Stimulated activated CD8-positive, alpha-beta memory T cell treated with anti-CD3 and anti-CD28 coated beads, Interleukin-15, amount 100 ng/mL, for 4 hours (primary cell): ENCODE measurements around the gene OR2AP1.
"Not testable (repeated sequence)": the region's sequence is repeated elsewhere in the genome, so short reads cannot be mapped to it uniquely, and the experiment has no call there.

ENCODE experiments used
- DNase-seq, 2 donors: peaks; one replicate each; pipeline ENCODE4 v3.0.0-alpha.2; 2020; ENCODE audit warnings: low read depth in 2 of 2

The OR2AP1 gene

DNA sequence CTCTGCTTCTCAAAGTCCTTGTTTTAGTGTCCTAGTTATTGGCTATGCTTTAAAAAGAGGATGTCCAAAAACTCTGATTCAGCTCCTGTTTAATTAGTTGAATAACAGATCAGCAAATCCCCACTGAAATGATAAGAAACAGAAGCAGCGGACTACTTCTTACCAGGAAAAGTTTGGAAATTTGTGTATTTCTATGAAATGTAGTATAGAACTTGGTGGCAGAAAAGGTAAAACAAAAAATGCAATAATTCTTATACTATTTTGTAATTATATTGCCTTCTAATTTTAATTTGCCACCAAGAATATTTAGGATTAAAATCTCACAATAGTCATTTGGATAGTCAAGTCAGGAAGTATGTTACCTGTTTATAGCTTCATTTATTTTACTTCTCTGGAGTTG lies at the start of gene OR2AP1:
Gene OR2AP1, plus strand, starts transcription at position 301 of the 400 bp plus-strand sequence. CDS start 1,947 bp downstream, outside the sequence.
- no peak for DNase-seq

DNA sequence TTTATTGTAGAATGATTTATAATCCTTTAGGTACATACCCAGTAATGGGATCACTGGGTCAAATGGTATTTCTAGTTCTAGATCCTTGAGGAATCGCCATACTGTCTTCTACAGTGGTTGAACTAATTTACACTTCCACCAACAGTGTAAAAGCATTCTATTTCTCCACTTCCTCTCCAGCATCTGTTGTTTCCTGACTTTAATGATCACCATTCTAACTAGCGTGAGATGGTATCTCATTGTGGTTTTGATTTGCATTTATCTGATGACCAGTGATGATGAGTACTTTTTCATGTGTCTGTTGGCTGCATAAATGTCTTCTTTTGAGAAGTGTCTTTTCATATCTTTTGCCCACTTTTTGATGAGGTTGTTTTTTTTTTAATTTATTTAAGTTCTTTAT lies 24.0 kb upstream of the OR2AP1 start:
- not testable (repeated sequence) for DNase-seq

DNA sequence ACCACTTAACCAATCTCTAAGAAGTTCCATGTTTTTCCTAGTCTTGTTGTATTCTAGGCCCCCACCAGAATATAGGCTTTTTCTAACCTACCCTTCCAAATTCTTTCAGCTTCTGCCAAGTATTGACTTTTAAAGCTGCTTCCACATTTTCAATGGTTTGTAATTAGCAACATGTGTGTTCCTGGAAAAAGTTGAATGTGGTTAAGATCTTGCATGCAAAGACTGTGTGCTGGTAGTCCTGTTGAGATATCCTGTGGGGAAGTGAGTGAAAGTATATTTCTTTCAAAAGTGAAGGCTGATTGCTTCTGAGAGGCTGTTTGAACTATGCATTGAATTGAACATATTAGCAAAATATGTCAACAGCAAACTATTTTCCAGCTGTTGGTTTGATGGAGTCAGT lies 23.5 kb upstream of the OR2AP1 start:
- DNase-seq = no peak

DNA sequence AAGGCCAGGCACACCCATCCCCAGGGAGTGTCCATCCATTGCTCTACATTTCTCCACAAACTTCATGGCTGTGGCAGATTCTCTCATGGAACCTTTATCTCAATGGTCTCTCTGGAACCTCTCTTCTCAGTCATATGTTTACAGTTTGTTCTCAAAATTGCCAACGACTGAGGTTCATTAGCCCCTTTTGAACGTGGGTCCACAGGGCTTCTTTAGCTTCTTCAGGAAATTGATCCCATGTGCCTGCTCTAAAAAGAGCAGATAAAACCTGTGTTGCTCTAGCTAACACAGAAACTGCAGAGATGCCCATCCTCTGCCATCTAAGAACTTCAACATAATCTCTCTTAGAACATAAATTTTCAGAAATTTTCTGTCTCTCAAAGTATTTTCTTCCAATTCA lies 23.0 kb upstream of the OR2AP1 start, which contains the start of gene OR6C4:
Gene OR6C4, plus strand, starts transcription at position 301 of the 400 bp plus-strand sequence. CDS start 1,625 bp downstream, outside the sequence.
- no peak for DNase-seq

DNA sequence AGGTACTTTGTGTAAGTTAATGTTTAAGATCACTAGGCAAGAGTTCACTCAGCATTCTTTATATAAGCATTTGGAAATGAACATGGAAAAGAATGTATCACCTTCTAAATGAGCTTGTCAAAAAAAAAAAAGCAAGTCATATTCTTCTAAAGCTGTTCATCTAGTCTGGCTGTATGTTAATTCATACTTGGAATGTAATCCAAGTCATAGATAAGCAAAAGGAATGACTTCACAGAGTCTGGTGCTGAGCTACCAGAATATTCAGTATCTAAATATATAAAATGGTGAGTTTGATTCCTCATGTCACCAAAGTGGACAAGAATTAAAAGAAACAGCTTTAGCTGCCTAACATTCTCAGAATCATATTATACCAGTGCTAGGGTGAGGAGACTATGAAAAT lies 18.0 kb upstream of the OR2AP1 start:
- no peak for DNase-seq

DNA sequence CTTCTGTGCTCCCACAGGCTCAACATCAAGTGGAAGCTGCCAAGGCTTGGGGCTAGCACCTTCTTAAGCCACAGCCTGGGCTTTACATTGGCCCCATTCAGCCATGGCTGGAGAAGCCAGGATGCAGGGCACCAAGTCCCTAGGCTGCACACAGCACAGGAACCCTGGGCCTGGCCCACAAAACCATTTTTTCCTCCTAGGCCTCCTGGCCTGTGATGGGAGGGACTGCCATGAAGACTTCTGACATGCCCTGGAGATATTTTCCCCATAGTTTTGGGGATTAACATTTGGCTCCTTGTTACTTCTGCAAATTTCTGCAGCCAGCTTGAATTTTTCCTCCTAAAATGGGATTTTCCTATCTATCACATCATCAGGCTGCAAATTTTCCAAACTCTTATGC lies 2.2 kb upstream of the OR2AP1 start:
- not testable (repeated sequence) for DNase-seq

DNA sequence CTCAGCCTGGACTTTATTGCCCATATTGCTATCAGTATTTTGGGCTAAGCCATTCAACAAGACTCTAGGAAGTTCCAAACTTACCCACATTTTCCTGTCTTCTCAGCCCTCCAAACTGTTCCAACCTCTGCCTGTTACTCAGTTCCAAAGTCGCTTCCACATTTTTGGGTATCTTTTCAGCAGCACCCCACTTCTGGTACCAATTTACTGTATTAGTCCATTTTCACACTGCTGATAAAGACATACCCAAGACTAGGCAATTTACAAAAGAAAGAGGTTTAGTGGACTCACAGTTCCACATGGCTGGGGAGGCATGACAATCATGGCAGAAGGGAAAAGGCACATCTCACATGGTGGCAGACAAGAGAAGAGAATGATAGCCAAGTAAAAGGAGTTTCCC lies 1.6 kb upstream of the OR2AP1 start:
- DNase-seq = not testable (repeated sequence)

DNA sequence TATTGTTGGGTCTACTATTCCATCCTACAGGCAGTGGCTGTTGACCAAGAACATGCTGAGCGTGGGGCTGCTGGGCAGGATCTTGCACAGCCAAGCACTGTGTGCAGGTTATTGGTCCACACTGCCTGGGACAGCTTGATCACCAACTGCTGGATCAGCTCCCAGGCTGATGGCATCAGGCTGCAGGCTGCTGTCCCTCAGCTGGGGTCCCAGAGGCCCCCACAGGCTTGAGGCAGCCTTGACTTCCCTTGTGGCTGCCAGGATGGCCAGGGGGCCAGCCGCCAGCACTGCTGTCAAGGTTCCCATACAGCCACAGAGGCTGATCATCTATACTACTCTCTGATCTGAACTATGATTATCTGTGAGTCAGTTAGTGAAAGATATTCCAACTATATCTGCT lies 9.8 kb downstream of the OR2AP1 start:
- no peak for DNase-seq

DNA sequence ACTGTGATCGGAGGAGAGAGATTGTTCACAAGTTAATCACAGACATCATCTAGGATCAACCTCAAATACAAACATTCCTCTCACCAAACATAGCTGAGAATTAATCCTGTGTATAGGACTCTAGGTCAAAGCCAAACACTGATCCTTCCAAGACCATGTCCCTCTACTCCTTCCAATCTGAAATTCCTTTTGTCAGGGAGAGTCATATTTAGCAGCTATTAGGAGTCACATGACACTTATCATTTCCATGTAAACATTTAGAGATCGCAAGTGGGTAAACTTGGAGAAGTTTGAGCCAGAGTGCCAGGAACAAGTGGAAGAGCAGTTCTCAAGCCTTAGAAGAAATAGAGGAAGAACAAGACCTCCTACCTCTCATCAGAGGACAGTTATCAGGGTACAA lies 13.5 kb downstream of the OR2AP1 start:
- DNase-seq = no peak

DNA sequence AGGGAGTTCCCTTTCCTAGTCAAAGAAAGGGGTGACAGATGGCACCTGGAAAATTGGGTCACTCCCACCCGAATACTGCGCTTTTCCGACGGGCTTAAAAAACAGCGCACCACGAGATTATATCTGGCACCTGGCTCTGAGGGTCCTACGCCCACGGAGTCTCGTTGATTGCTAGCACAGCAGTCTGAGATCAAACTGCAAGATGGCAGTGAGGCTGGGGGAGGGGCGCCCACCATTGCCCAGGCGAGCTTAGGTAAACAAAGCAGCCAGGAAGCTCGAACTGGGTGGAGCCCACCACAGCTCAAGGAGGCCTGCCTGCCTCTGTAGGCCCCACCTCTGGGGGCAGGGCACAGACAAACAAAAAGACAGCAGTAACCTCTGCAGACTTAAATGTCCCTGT lies 17.9 kb downstream of the OR2AP1 start:
- DNase-seq = not testable (repeated sequence)

DNA sequence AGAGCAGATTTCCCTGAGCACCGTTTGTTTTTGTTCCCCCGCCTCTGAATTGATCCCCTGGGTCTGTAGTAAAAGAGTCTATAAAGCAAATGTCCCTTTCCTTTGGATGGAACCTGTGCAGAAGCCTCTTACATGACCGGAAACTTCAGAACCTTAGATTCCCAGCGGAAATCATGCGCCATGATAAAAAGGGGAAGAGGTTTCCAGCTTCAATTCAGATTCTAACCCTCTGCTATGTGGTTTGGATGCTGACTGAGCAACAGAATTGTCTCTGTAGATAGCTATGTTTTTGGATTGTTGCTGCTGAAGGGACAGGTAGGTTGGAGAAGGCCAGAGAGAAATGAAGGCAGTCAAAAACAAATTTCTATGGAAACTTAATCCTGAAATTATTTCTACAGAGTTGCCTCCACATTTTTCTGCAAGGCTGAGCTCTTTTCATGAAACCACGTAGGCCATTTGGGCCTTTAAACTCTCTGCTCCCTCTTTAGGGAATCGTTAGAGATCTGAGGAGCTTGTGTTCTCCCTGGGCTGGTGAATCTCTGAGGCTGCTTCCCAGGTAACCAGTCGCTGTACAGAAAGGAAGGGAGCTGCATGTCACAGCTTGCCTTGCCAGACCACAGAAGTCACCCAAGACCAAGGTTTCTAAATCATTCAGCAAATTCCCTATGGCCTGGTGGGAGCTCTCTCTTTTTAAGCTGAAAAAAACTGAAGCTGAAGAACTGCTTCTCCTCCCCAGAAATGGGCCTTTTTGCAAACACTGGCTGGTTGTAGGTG lies 35.7 kb downstream of the OR2AP1 start:
- no peak for DNase-seq

DNA sequence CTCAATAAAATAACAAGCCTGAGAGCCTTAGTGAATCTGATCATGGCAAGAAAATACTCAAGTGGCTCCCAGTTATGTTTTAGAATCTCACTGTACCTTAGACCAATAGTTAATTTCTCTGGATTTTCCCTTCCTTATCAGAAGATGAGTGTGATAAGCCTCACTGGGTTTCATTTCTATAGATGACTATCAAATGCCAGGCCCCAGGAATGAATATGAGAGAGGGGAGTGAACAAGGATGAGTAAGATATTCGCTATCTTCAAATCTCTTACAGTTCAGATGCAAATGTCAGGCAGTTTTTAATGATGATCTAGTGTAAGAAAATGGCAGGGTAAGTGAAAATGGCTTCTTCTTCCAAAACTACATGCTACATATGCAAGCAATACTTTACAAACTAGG lies 38.3 kb downstream of the OR2AP1 start:
- no peak for DNase-seq

DNA sequence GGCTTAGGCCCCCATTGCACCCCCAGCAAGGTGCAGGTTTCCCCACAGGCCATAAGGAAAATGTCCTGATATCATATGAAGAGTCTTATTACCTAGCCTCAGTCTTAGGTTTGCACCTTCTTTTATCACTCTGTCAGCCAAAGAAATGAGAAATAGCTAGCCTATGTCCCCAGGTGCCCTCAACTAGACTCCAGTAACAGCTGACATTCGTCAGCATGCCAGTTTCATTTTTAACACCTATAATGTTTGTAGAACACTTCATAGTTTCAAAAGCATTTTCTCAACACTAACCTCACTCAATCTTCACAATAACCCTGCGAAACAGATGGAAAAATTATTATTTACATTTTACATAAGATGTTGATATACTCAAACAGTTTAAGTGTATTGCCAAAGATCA lies 40.4 kb downstream of the OR2AP1 start:
- DNase-seq = no peak

DNA sequence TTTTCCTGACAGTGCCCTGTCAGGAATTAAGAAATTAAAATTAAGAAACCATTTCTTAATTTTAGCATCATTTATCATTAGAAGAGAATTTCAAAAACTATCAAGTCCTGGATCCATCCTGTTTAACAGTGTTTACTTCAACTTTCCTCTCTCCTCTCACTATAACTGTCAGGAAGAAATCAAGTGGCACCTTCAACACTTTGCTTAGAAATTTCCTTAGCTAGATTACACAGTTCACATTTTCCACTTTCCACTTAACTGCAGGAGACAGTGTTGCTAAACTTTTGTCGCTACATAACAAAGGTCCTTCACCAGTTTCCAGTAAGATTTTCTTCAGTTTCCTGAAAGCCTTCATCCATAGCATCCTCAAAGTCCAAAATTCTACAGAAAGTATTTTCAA lies 42.5 kb downstream of the OR2AP1 start:
- DNase-seq = no peak

DNA sequence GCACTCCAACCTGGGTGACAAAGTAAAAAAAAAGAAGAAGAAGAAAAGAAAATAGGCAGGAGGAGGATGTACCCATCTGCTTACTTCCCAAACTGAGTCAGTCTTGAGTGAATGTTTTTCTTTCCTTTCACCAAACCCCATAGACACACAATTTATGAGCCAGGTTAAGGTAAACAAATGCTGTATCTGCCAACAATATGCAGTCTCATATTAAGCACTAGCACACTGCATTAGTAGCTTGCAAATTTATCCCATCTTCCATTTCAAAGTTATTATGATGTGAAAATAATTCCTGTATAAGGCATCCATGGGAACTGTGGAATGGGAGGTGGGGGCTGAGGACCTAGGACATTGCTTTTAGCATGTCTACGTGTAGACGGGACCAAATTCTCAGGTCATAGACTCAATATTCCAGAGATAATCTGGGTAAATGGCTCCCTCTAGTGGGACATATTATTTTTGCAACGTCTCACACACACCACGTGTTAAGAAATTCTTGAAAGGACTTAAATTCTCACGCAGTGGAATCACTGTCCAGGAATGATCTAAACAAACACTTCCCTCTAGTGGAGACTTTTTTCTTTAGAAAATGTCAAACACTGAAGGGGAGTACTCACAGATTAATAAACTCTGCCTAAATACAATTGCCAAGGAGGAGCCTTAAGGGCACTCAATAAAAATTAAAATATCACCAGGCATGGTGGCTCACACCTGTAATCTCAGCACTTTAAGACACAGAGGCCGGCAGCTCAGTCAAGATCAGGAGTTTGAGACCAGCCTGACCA lies 47.3 kb downstream of the OR2AP1 start:
- DNase-seq = no peak

DNA sequence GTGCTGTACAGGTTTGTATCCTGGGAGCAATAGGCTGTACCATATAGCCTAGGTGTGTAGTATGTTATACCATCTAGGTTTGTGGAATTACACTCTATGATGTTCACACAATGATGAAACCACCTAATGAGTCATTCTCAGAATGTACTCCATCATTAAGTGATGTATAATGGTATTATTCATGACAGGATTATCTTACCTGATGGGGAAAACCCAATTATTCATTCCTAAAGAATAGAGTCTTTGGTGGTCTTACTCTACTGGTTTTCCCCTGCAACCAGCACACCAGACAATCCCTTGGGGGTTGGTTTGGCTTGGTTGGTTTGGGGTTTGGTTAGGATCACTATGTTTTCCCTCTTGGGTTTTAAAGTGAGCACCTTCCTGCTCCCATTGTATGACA lies 51.8 kb downstream of the OR2AP1 start:
- no peak for DNase-seq
